ENCODE measurements around the gene CEP20.

- no peak for TF ChIP-seq CREB1 (IDR thresholded peaks at IDR 0.05; ENCODE audit: low read depth)
- no peak for TF ChIP-seq CEBPB (IDR thresholded peaks at IDR 0.05)
- no peak for TF ChIP-seq EP300 (IDR thresholded peaks at IDR 0.05; ENCODE audit: borderline replicate concordance)
- no peak for TF ChIP-seq TCF12 (IDR thresholded peaks at IDR 0.05; ENCODE audit: low read depth)
- TF ChIP-seq TAF1 (IDR thresholded peaks at IDR 0.05; ENCODE audit: low read depth): no peak
- no peak for TF ChIP-seq REST (IDR thresholded peaks at IDR 0.05; ENCODE audit: low read depth)
Measured at GRCh38 chr16:15829460-15829859, 58.9 kb downstream of the CEP20 start.
